Ishikawa (cell line): ENCODE data around the gene ARHGEF4.

Experiments
- CREB1 ChIP-seq: IDR thresholded peaks from 2 replicates; pipeline ENCODE4 v1.6.1; 2012; ENCODE audit warnings: low read depth
- EGR1 ChIP-seq: IDR thresholded peaks from 2 replicates; pipeline ENCODE4 v1.6.1; 2012
- EP300 ChIP-seq: IDR thresholded peaks from 2 replicates; pipeline ENCODE4 v1.6.1; 2012; ENCODE audit warnings: borderline replicate concordance
- NFIC ChIP-seq: IDR thresholded peaks from 2 replicates; pipeline ENCODE4 v1.6.1; 2012
- RAD21 ChIP-seq: IDR thresholded peaks from 2 replicates; pipeline ENCODE4 v1.6.1; 2012; ENCODE audit warnings: low read depth
- TAF1 ChIP-seq: IDR thresholded peaks from 2 replicates; pipeline ENCODE4 v1.6.1; 2012; ENCODE audit warnings: low read depth, mild to moderate bottlenecking

GRCh38 chr2:130851624-130852382 lies 15.1 kb downstream of the ARHGEF4 start:
- TF ChIP-seq CREB1 = no peak
- no peak for TF ChIP-seq NFIC
- no peak for TF ChIP-seq TAF1
- no peak for TF ChIP-seq EP300
- no peak for TF ChIP-seq RAD21
- TF ChIP-seq EGR1 = no peak
